GM13976 (cell line): ENCODE data around the gene TOM1L2.

Experiments
- DNase-seq: peaks from one replicate; pipeline ENCODE4 v3.0.0; 2012; ENCODE audit warnings: low spot score
- in situ Hi-C: fragments of 300-500 bp; cut with MboI; formaldehyde crosslinking; loops from one replicate; pipeline ENCODE4 v1.12.0; 2022; ENCODE audit warnings: low sequenced_read_pairs, mixed read lengths, inconsistent platforms; ENCODE audit not compliant: unreplicated experiment
- TF ChIP-seq, protein P1 (sequence below): IDR thresholded peaks from 2 replicates; pipeline ENCODE4 v1.5.1; 2012; ENCODE audit warnings: borderline replicate concordance, mild to moderate bottlenecking; ENCODE audit not compliant: insufficient read depth; ENCODE audit errors: extremely low read depth, missing control alignments, control extremely low read depth

Gene TOM1L2

DNA sequence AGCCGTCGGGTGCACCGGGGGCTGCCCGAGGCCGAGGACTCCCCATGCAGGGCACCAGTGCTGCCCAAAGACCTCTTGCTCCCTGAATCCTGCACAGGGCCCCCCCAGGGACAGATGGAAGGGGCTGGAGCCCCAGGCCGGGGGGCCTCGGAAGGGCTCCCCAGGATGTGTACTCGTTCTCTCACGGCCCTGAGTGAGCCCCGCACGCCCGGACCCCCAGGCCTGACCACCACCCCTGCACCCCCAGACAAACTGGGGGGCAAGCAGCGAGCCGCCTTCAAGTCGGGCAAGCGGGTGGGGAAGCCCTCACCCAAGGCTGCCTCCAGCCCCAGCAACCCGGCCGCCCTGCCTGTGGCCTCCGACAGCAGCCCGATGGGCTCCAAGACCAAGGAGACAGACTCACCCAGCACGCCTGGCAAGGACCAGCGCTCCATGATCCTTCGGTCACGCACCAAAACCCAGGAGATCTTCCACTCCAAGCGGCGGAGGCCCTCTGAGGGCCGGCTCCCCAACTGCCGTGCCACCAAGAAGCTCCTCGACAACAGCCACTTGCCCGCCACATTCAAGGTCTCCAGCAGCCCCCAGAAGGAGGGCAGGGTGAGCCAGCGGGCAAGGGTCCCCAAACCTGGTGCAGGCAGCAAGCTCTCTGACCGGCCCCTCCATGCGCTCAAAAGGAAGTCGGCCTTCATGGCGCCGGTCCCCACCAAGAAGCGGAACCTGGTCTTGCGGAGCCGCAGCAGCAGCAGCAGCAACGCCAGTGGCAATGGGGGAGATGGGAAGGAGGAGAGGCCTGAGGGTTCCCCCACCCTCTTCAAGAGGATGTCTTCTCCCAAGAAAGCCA, 176.0 kb downstream of the TOM1L2 start:
- TF ChIP-seq, protein P1, sequence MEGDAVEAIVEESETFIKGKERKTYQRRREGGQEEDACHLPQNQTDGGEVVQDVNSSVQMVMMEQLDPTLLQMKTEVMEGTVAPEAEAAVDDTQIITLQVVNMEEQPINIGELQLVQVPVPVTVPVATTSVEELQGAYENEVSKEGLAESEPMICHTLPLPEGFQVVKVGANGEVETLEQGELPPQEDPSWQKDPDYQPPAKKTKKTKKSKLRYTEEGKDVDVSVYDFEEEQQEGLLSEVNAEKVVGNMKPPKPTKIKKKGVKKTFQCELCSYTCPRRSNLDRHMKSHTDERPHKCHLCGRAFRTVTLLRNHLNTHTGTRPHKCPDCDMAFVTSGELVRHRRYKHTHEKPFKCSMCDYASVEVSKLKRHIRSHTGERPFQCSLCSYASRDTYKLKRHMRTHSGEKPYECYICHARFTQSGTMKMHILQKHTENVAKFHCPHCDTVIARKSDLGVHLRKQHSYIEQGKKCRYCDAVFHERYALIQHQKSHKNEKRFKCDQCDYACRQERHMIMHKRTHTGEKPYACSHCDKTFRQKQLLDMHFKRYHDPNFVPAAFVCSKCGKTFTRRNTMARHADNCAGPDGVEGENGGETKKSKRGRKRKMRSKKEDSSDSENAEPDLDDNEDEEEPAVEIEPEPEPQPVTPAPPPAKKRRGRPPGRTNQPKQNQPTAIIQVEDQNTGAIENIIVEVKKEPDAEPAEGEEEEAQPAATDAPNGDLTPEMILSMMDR: no peak
- in situ Hi-C loops: no loop called here
- no peak for DNase-seq

DNA sequence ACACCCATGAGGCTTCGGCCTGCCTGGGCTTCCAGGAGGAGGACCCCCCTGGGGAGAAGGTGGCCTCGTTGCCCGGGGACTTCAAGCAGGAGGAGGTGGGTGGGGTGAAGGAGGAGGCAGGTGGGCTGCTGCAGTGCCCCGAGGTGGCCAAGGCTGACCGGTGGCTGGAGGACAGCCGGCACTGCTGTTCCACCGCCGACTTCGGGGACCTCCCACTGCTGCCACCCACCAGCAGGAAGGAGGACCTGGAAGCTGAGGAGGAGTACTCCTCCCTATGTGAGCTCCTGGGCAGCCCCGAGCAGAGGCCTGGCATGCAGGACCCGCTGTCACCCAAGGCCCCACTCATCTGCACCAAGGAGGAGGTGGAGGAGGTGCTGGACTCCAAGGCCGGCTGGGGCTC, 176.9 kb downstream of the TOM1L2 start:
- in situ Hi-C loops: no loop called here
- DNase-seq: no peak
- TF ChIP-seq, protein P1: no peak

- no peak for DNase-seq
- TF ChIP-seq, protein P1: no peak
- in situ Hi-C loops: no loop called here
Measured at GRCh38 chr17:17794382-17794781, 177.8 kb downstream of the TOM1L2 start.
